Renal cortex interstitium (tissue), 15 donors: ENCODE results near the gene TRPV6. TPM values are rescaled to one million over a fixed set of nuclear protein-coding genes. Genes with fewer than 3 reads are reported as not detected.

ENCODE experiments used
- DNase-seq, 11 donors: peaks; one replicate each; pipeline ENCODE4 v3.0.0-alpha.2; 2013; ENCODE audit warnings: low read depth in 9 of 11, low spot score in 4 of 11; ENCODE audit errors: extremely low read depth in 1 of 11
- long read RNA-seq, 16 experiments: transcript quantifications; one replicate each; lab custom pipeline, GENCODE V29; 2026
- polyA plus RNA-seq, 3 donors: library from polyadenylated mRNA; unstranded; fragments of 120-200 nt; gene quantifications; one replicate each; pipeline ENCODE4 v1.2.1, GENCODE V29; 2013; ENCODE audit not compliant: insufficient read length in 3 of 3

TRPV6 gene
- 10 to 100 TPM in 2 of 3 donors, 1 to 10 TPM in 1; 9.1 to 21.6 (median 10.4) TPM for polyA plus RNA-seq
- long read RNA-seq, donor 1 = 0 reads
- long read RNA-seq, donor 2, partial matches to known transcripts = 0 of 1 reads
- long read RNA-seq, donor 2, other reads (novel, unspliced or antisense) = 0 of 1 reads
- long read RNA-seq, donor 3, partial matches to known transcripts = 0 of 1 reads
- long read RNA-seq, donor 3, other reads (novel, unspliced or antisense) = 0 of 1 reads
- long read RNA-seq, donor 4 = 0 reads
- long read RNA-seq, donor 5 = 0 reads
- long read RNA-seq, donor 6 = 0 reads
- long read RNA-seq, donor 7, partial matches to known transcripts = 0 of 1 reads
- long read RNA-seq, donor 7, other reads (novel, unspliced or antisense) = 0 of 1 reads
- long read RNA-seq, donor 8 = 0 reads
- long read RNA-seq, donor 9 = 0 reads
- long read RNA-seq, donor 10 = 0 reads
- long read RNA-seq, donor 11 = 0 reads
- long read RNA-seq, donor 12 = 0 reads
- long read RNA-seq, donor 13 = 0 reads
- long read RNA-seq, donor 14 = 0 reads
- long read RNA-seq, donor 15 = 0 reads
- long read RNA-seq, donor 16 = 0 reads

- DNase-seq = peak in 6 of 11 donors; percentile 12 to 49 (median 34)
Measured at GRCh38 chr7:142885311-142886230, at the start of gene TRPV6. TSS of gene TRPV6 (minus strand) at chr7:142885745.

GRCh38 chr7:142934056-142934455 lies 48.5 kb upstream of the TRPV6 start:
- DNase-seq = no peak

GRCh38 chr7:142933624-142934023 lies 48.1 kb upstream of the TRPV6 start, which contains the start of gene TRPV5:
TSS of gene TRPV5 (minus strand) at chr7:142933746. CDS start at chr7:142933459, 287 bp downstream.
- no peak for DNase-seq

GRCh38 chr7:142933092-142933475 lies 47.5 kb upstream of the TRPV6 start:
- DNase-seq = no peak

- DNase-seq = no peak
Measured at GRCh38 chr7:142932386-142933091, 47.0 kb upstream of the TRPV6 start.

- no peak for DNase-seq
Measured at GRCh38 chr7:142930126-142930730, 44.7 kb upstream of the TRPV6 start.

GRCh38 chr7:142927949-142928348 lies 42.4 kb upstream of the TRPV6 start:
- no peak for DNase-seq

- no peak for DNase-seq
Measured at GRCh38 chr7:142927085-142927745, 41.7 kb upstream of the TRPV6 start.

GRCh38 chr7:142925413-142925812 lies 39.9 kb upstream of the TRPV6 start:
- no peak for DNase-seq

- DNase-seq = no peak
Measured at GRCh38 chr7:142923391-142923790, 37.8 kb upstream of the TRPV6 start.

- DNase-seq = no peak
Measured at GRCh38 chr7:142919656-142920055, 34.1 kb upstream of the TRPV6 start.

- DNase-seq = no peak
Measured at GRCh38 chr7:142918901-142919300, 33.4 kb upstream of the TRPV6 start.

- DNase-seq = no peak
Measured at GRCh38 chr7:142917447-142917846, 31.9 kb upstream of the TRPV6 start.

GRCh38 chr7:142916508-142916907 lies 31.0 kb upstream of the TRPV6 start:
- peak in 9 of 11 donors; percentile 9 to 45 (median 31) for DNase-seq

GRCh38 chr7:142915315-142915714 lies 29.8 kb upstream of the TRPV6 start:
- no peak for DNase-seq

GRCh38 chr7:142914121-142914520 lies 28.6 kb upstream of the TRPV6 start:
- no peak for DNase-seq

- DNase-seq = no peak
Measured at GRCh38 chr7:142913566-142913965, 28.0 kb upstream of the TRPV6 start.

GRCh38 chr7:142913051-142913450 lies 27.5 kb upstream of the TRPV6 start:
- DNase-seq = no peak
